GM10266 (cell line): Measurements from ENCODE around the gene LYRM4.

Experiments used
- DNase-seq: peaks from one replicate; pipeline ENCODE4 v3.0.0; 2012; ENCODE audit errors: extremely low spot score
- CTCF ChIP-seq: IDR thresholded peaks from 2 replicates; pipeline ENCODE4 v1.5.1; 2012; ENCODE audit warnings: mild to moderate bottlenecking, low read depth; ENCODE audit not compliant: control insufficient read depth, insufficient read depth; ENCODE audit errors: missing control alignments

Gene LYRM4

GRCh38 chr6:5100806-5101205, 159.9 kb downstream of the LYRM4 start:
- TF ChIP-seq CTCF = no peak
- no peak for DNase-seq

GRCh38 chr6:5099537-5099936, 161.2 kb downstream of the LYRM4 start:
- DNase-seq = no peak
- TF ChIP-seq CTCF = no peak

GRCh38 chr6:5098501-5099270, 162.1 kb downstream of the LYRM4 start:
- no peak for TF ChIP-seq CTCF
- DNase-seq = no peak

- TF ChIP-seq CTCF = no peak
- no peak for DNase-seq
Measured at GRCh38 chr6:5096482-5096881, 164.3 kb downstream of the LYRM4 start.

- peak; percentile 52 for DNase-seq
- TF ChIP-seq CTCF = no peak
Measured at GRCh38 chr6:5095236-5095635, 165.5 kb downstream of the LYRM4 start.

- no peak for DNase-seq
- TF ChIP-seq CTCF = no peak
Measured at GRCh38 chr6:5094327-5094726, 166.4 kb downstream of the LYRM4 start.

GRCh38 chr6:5093231-5094015, 167.3 kb downstream of the LYRM4 start:
- TF ChIP-seq CTCF = no peak
- no peak for DNase-seq
